Calu3 (cell line): Measurements from ENCODE around the gene CDKN3. TPM values are rescaled to one million over a fixed set of nuclear protein-coding genes. Genes with fewer than 3 reads are reported as not detected.

Source experiments
- BruUV-seq: library from RNA; stranded (reverse); fragments of 400-500 nt; replicated peaks from 2 replicates; lab custom pipeline; 2021; lab: Mats Ljungman, UMichigan
- CTCF ChIA-PET: fragments of 300-600 bp; sonication (Branson Sonifier 250); formaldehyde crosslinking; loops from one replicate; lab custom pipeline; 2022; ENCODE audit warnings: antibody characterized with exemption; lab: Charles Lee
- DNase-seq: peaks from one replicate; pipeline ENCODE4 v3.0.0; 2022
- H3K27ac Mint-ChIP-seq: one replicate; pipeline ENCODE4 v1.8.0; 2022; ENCODE audit warnings: mixed read lengths; ENCODE audit not compliant: unreplicated experiment
- H3K27me3 Mint-ChIP-seq: one replicate; pipeline ENCODE4 v1.8.0; 2022; ENCODE audit warnings: mixed read lengths; ENCODE audit not compliant: unreplicated experiment
- H3K36me3 Mint-ChIP-seq: one replicate; pipeline ENCODE4 v1.8.0; 2022; ENCODE audit warnings: mild to moderate bottlenecking, moderate library complexity, mixed read lengths; ENCODE audit not compliant: insufficient read depth, unreplicated experiment
- H3K4me1 Mint-ChIP-seq: one replicate; pipeline ENCODE4 v1.8.0; 2022; ENCODE audit warnings: mild to moderate bottlenecking, low read depth, mixed read lengths; ENCODE audit not compliant: unreplicated experiment
- H3K4me3 Mint-ChIP-seq: one replicate; pipeline ENCODE4 v1.8.0; 2022; ENCODE audit warnings: mild to moderate bottlenecking, low read depth, moderate library complexity, mixed read lengths; ENCODE audit not compliant: unreplicated experiment
- H3K9me3 Mint-ChIP-seq: one replicate; pipeline ENCODE4 v1.8.0; 2022; ENCODE audit warnings: low read depth, mixed read lengths; ENCODE audit not compliant: unreplicated experiment
- intact Hi-C: fragments of 100-400 bp; cut with micrococcal nuclease; formaldehyde crosslinking; loops from one replicate; pipeline ENCODE4 v1.10.0; 2022; ENCODE audit not compliant: unreplicated experiment
- total RNA-seq: library from RNA; stranded (reverse); gene quantifications from 2 replicates; pipeline ENCODE4 v1.2.3, GENCODE V29; 2022
- TF ChIP-seq, protein P1 (sequence below): fragments of 200-600 bp; IDR thresholded peaks from one replicate; pipeline ENCODE4 v1.8.0; 2022; ENCODE audit warnings: antibody characterized with exemption; ENCODE audit not compliant: unreplicated experiment

Gene CDKN3
- total RNA-seq, 1 experiment from 2014 or later = 50.3 TPM

GRCh38 chr14:54467280-54467679, 70.5 kb downstream of the CDKN3 start:
- H3K4me1 Mint-ChIP-seq = peaks cover 20% of the 10 kb centered on the region
- TF ChIP-seq, protein P1, sequence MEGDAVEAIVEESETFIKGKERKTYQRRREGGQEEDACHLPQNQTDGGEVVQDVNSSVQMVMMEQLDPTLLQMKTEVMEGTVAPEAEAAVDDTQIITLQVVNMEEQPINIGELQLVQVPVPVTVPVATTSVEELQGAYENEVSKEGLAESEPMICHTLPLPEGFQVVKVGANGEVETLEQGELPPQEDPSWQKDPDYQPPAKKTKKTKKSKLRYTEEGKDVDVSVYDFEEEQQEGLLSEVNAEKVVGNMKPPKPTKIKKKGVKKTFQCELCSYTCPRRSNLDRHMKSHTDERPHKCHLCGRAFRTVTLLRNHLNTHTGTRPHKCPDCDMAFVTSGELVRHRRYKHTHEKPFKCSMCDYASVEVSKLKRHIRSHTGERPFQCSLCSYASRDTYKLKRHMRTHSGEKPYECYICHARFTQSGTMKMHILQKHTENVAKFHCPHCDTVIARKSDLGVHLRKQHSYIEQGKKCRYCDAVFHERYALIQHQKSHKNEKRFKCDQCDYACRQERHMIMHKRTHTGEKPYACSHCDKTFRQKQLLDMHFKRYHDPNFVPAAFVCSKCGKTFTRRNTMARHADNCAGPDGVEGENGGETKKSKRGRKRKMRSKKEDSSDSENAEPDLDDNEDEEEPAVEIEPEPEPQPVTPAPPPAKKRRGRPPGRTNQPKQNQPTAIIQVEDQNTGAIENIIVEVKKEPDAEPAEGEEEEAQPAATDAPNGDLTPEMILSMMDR = no peak
- CTCF ChIA-PET = no interaction called here
- no TSS peak for BruUV-seq
- H3K9me3 Mint-ChIP-seq = peaks cover 8% of the 10 kb centered on the region
- H3K4me3 Mint-ChIP-seq = no peak overlapping the region
- H3K27me3 Mint-ChIP-seq = peaks cover 12% of the 10 kb centered on the region
- no peak for DNase-seq
- H3K36me3 Mint-ChIP-seq = no peaks in the 10 kb centered on the region
- intact Hi-C loops = no loop called here
- no peak overlapping the region for H3K27ac Mint-ChIP-seq

Other genes with a start within 250 kb of the CDKN3 start
- gene CNIH1, start 44.4 kb downstream of the CDKN3 start, total RNA-seq = 118 and 123 TPM in 2 replicates
- 39.2 and 43.0 TPM in 2 replicates for gene GMFB, start 92.0 kb downstream of the CDKN3 start, total RNA-seq
- 8.6 and 12.4 TPM in 2 replicates for gene CGRRF1, start 112.9 kb downstream of the CDKN3 start, total RNA-seq
- gene SAMD4A, start 170.1 kb downstream of the CDKN3 start, total RNA-seq = 10.9 and 14.4 TPM in 2 replicates